ENCODE data around the gene VTCN1.
"Not testable (repeated sequence)": the region's sequence is repeated elsewhere in the genome, so short reads cannot be mapped to it uniquely, and the experiment has no call there.

Gene VTCN1

GRCh38 chr1:117121589-117122329 is 89.0 kb downstream of the VTCN1 start, which contains the start of gene TRIM45:
Gene TRIM45 (minus strand): TSS chr1:117121749. CDS start chr1:117121201, 548 bp downstream.
- peak; percentile 95 for DNase-seq (ENCODE audit: low read depth)
- TF ChIP-seq, protein P1, sequence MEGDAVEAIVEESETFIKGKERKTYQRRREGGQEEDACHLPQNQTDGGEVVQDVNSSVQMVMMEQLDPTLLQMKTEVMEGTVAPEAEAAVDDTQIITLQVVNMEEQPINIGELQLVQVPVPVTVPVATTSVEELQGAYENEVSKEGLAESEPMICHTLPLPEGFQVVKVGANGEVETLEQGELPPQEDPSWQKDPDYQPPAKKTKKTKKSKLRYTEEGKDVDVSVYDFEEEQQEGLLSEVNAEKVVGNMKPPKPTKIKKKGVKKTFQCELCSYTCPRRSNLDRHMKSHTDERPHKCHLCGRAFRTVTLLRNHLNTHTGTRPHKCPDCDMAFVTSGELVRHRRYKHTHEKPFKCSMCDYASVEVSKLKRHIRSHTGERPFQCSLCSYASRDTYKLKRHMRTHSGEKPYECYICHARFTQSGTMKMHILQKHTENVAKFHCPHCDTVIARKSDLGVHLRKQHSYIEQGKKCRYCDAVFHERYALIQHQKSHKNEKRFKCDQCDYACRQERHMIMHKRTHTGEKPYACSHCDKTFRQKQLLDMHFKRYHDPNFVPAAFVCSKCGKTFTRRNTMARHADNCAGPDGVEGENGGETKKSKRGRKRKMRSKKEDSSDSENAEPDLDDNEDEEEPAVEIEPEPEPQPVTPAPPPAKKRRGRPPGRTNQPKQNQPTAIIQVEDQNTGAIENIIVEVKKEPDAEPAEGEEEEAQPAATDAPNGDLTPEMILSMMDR (conservative IDR thresholded peaks at IDR 0.05; ENCODE audit: low read length), result peak; percentile 67
- H3K4me3 ChIP-seq (ENCODE audit: low read length), result peak within 1 kb of the TSS; percentile 96

GRCh38 chr1:117120774-117121588 is 89.7 kb downstream of the VTCN1 start:
- TF ChIP-seq, protein P1 (conservative IDR thresholded peaks at IDR 0.05; ENCODE audit: low read length), result no peak
- peak overlapping the region; percentile 96 for H3K4me3 ChIP-seq (ENCODE audit: low read length)
- DNase-seq (ENCODE audit: low read depth), result peak; percentile 48

GRCh38 chr1:117119144-117119543 is 91.6 kb downstream of the VTCN1 start:
- not testable (repeated sequence) for DNase-seq (ENCODE audit: low read depth); H3K4me3 ChIP-seq (ENCODE audit: low read length)

GRCh38 chr1:117118137-117118536 is 92.6 kb downstream of the VTCN1 start:
- no peak overlapping the region for H3K4me3 ChIP-seq (ENCODE audit: low read length)
- no peak for DNase-seq (ENCODE audit: low read depth)
- TF ChIP-seq, protein P1 (conservative IDR thresholded peaks at IDR 0.05; ENCODE audit: low read length), result no peak

- no peak overlapping the region for H3K4me3 ChIP-seq (ENCODE audit: low read length)
- TF ChIP-seq, protein P1 (conservative IDR thresholded peaks at IDR 0.05; ENCODE audit: low read length), result no peak
- DNase-seq (ENCODE audit: low read depth), result no peak
These were observed 93.0 kb downstream of the VTCN1 start for GRCh38 chr1:117117697-117118096.

- no peak overlapping the region for H3K4me3 ChIP-seq (ENCODE audit: low read length)
- TF ChIP-seq, protein P1 (conservative IDR thresholded peaks at IDR 0.05; ENCODE audit: low read length), result no peak
- no peak for DNase-seq (ENCODE audit: low read depth)
These were observed 94.0 kb downstream of the VTCN1 start for GRCh38 chr1:117116784-117117130.

GRCh38 chr1:117116090-117116783 is 94.5 kb downstream of the VTCN1 start:
- DNase-seq (ENCODE audit: low read depth), result no peak
- TF ChIP-seq, protein P1 (conservative IDR thresholded peaks at IDR 0.05; ENCODE audit: low read length), result no peak

More at GRCh38 chr1:117116090-117116783, 94.5 kb downstream of the VTCN1 start:
- H3K4me3 ChIP-seq (ENCODE audit: low read length), result no peak overlapping the region
